ENCODE data around the gene DYNC2I2. TPM values are rescaled to one million over a fixed set of nuclear protein-coding genes. Genes with fewer than 3 reads are reported as not detected.
"Not testable (repeated sequence)": the region's sequence is repeated elsewhere in the genome, so short reads cannot be mapped to it uniquely, and the experiment has no call there.

Gene DYNC2I2
- polyA plus RNA-seq, 12 donors: 32.4 to 47.0 (median 39.0) TPM; not detected in 1

- DNase-seq: peak; percentile 93
These were observed 32.0 kb upstream of the DYNC2I2 start, which contains the start of gene SET for GRCh38 chr9:128688501-128689292. SET (plus strand) TSS chr9:128689222; CDS start chr9:128689583, 361 bp downstream.

DNA sequence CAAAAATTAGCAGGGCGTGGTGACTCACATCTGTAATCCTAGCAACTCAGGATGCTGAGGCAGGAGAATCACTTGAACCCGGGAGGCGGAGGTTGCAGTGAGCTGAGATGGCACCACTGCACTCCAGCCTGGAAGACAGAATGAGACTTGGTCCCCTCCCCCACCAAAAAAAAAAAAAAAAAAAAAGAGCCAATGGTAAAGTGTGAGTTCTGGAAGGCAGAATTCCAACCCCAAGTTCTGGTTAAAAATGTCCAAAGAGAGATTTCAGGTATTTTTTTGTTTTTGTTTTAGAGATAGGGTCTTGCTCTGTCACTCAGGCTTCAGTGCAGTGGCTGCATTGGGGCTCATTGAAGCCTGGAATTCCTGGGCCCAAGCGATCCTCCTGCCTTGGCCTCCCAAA is 30.8 kb upstream of the DYNC2I2 start:
- DNase-seq: no peak

GRCh38 chr9:128685636-128686489 is 29.2 kb upstream of the DYNC2I2 start:
- no peak for DNase-seq

DNA sequence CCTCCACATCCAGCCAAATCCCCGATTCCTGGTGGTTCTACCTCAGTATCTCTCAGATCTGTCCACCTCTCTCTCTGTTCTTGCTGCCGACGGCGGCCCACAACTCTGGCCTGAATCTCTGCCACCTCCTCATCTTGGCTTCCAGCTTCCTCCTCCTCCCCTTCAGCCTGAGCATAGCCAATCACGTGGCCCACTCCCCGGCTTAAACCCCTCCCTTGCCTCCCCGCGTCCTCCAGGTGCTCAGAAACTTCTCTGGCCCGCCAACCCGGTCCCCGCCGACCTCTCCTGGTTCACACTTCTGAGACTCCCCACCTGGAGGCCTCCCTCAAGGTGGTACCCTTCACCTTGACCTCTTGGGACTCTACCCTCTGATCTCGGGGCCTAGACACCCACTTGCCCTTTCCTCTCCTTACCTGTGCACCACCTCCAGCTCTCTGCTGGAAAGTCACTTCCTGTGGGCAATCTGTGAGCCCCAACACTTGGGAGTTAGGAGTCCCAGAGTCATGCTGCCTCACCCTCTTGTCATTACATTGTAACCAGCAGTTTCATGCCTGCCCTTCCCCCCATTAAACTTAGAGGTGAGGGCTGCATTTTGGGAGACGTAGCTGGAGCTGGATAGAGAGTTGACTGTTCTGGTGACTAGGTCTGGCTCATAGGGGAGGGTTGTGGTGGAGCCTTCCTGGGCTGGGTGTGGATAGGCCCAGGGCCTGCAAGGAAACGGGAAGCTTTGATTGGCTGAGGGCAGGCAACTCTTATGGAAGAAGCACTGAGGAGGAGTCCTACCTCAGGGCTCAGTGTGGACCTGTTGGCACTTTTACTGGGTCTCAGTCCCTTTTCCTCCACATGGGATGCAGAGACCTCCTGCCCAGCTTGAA is 27.9 kb upstream of the DYNC2I2 start:
- DNase-seq: peak; percentile 85

- DNase-seq: peak; percentile 51
These were observed 27.3 kb upstream of the DYNC2I2 start for GRCh38 chr9:128684065-128684324.

- DNase-seq: no peak
These were observed 26.9 kb upstream of the DYNC2I2 start for GRCh38 chr9:128683340-128684064.

GRCh38 chr9:128677794-128678193 is 21.1 kb upstream of the DYNC2I2 start:
- no peak for DNase-seq

DNA sequence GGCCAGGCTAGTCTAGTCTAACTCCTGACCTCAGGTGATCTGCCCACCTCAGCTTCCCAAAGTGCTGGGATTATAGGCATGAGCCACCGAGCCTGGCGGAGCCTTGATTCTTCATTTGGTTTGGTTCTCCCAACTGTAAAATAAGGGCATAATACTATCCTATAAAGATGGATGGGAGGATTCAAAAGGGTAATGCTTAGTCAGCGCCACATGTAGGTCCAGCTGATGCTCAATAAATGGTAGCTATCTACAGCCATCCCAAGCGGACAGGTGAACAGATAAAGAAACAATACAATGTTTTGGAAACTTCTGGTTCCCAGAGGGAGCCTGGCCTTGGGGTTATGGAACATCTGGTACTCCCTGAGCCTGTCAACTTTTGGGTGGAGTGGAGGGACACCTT is 18.7 kb upstream of the DYNC2I2 start:
- DNase-seq: no peak

DNA sequence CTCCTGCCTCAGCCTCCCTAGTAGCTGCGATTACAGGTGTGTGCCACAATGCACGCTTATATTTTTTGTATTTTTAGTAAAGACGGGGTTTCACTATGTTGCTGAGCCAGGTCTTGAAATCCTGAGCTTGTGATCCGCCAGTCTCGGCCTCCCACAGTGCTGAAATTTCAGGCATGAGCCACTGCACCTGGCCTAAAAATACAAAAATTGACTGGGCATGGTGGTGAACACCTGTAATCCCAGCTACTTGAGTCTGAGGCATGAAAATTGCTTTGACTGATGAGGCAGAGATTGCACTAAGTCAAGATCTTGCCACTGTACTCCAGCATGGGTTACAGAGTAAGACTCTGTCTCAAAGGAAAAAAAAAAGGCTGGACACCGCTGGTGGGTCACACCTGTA is 13.1 kb upstream of the DYNC2I2 start:
- DNase-seq: no peak

- not testable (repeated sequence) for DNase-seq
These were observed 9.9 kb upstream of the DYNC2I2 start for GRCh38 chr9:128666481-128666941.

GRCh38 chr9:128657796-128658195 is 1.1 kb upstream of the DYNC2I2 start:
- DNase-seq: no peak

GRCh38 chr9:128657344-128657704 is 677 bp upstream of the DYNC2I2 start:
- no peak for DNase-seq

GRCh38 chr9:128654481-128654880 is 2.2 kb downstream of the DYNC2I2 start:
- DNase-seq: no peak

DNA sequence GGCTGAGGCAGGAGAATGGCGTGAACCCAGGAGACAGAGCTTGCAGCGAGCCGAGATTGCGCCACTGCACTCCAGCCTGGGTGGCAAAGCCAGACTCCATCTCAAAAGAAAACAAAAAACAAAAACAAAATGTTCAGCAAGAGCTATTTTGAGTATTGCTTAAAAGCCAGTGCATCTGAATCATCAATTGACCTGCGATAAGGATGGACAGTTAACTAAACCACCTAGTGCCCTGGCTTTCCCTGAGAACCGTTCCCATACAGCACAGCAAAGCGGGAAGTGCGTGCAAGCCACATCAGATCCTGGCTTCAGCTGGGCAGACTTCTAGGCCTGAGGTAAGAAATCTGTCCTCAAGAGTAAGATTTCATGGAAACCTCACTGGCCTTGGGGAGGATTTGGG is 2.7 kb downstream of the DYNC2I2 start:
- DNase-seq: no peak

- no peak for DNase-seq
These were observed 4.8 kb downstream of the DYNC2I2 start for GRCh38 chr9:128651798-128652197.

- DNase-seq: not testable (repeated sequence)
These were observed 8.4 kb downstream of the DYNC2I2 start for GRCh38 chr9:128648206-128648605.

GRCh38 chr9:128643519-128644300 is 12.9 kb downstream of the DYNC2I2 start:
- no peak for DNase-seq

DNA sequence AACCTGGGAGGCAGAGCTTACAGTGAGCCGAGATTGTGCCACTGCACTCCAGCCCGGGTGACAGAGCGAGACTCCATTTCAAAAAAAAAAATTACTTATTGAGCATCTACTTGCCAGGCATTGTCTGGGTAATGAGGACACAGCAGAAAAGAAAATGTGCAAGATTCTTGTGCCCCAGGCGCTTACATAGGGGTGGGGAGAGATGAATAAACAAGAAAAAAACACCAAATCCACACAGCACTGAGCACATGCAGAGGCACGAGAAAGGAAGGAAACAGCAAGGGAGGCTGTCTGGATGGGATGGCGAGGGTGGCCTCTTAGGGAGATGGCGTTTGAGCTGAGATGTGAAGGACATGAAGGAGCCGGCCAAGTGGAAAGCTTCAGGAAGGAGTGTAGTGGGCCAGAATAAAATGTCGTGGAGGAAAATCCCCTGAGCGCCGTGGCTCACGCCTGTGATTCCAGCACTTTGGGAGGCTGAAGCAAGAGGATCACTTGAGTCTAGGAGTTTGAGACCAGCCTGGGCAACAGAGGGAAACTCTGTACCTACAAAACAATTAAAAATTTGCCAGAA is 13.9 kb downstream of the DYNC2I2 start:
- DNase-seq: no peak

DNA sequence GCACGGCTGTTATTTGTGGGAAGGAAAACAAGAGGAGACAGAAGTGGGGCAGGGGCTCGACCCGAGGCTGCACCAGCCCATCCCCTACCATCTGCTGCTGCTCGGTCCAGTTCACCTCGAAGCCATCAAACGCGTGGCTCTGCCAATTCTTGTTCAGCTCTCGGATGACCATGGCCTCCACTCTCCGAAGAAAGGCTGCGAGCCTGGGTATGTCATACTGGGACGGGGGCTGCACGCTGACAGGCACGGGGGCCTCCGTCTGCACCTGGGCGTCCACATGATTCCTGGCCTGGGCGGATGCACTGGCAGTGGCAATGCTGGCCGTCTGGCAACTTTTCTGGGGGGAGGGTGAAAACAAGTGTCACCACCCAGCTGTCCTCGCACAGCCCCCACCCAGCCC is 16.0 kb downstream of the DYNC2I2 start:
- DNase-seq: no peak

GRCh38 chr9:128638580-128638979 is 18.1 kb downstream of the DYNC2I2 start:
- DNase-seq: no peak
